Measurements from ENCODE around the gene CLK3. TPM values are rescaled to one million over a fixed set of nuclear protein-coding genes. Genes with fewer than 3 reads are reported as not detected.

Gene CLK3
- total and polyA plus RNA-seq, 2 donors (not counting 1 experiment from before 2014, with no cell fraction given): 176 to 350 TPM

DNA sequence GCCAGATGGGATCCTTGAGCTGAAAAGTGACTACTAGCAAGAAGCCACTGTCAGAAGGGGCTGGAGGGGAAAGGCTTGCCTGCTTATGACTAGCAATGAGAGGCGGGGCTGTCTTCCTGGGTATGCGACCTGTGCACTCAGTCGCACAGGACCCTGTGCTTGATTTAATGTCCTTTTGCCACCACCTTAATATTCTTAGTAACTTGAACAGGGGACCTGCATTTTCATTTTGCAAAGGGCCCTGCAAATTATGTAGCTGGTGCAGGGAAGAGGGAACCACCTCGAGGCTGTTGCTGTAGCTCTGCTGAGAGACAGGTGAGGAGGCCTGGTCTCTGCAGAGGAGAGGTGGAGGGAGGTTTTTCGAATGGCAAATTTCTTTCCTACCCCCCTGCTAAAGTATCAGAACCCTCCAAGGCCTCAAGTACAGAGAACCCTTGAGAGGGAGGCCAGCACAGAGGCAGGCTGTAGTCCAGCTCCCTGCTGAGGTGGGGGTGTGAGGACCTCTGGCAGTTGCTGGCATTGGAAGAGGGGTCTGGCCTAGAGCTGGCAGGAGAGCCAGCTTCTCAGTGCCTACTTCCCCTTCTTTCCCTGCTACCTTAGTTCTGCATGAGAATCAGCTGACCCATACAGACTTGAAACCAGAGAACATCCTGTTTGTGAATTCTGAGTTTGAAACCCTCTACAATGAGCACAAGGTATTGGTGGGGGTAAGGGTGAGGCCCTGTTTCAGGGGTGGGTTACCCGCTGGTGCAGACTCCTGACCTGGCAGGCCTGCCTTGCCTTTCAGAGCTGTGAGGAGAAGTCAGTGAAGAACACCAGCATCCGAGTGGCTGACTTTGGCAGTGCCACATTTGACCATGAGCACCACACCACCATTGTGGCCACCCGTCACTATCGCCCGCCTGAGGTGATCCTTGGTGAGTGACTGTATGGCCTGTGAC lies 11.4 kb downstream of the CLK3 start:
- no peaks in the 10 kb centered on the region for H3K27me3 Mint-ChIP-seq
- Histone ChIP-seq H3K4me3 (ENCODE audit: control extremely low read depth in 1 of 5, extremely low read depth in 1 of 5, insufficient read depth in 1 of 5, low read depth in 2 of 5, low read length in 4 of 5) (no peak overlapping the region), H2AFZ (ENCODE audit: insufficient read depth, low read depth, low read length, poor library complexity, severe bottlenecking) (no peak overlapping the region), H3K79me2 (ENCODE audit: control insufficient read depth, insufficient read depth, low read length) (peaks cover 34% of the 10 kb centered on the region), H3K27me3 (replicated peaks in 1 of 4; ENCODE audit: control extremely low read depth in 1 of 4, control insufficient read depth in 3 of 4, insufficient read depth in 4 of 4, low read length in 3 of 4) (no peaks in the 10 kb centered on the region), H3K4me1 (ENCODE audit: control insufficient read depth in 2 of 2, insufficient read depth in 2 of 2, low read length in 2 of 2) (peaks cover 50 to 75% of the 10 kb centered on the region in 2 donors), H3K9ac (ENCODE audit: low read length) (no peak overlapping the region), H3K36me3 (replicated peaks in 1 of 2; ENCODE audit: control extremely low read depth in 1 of 2, control insufficient read depth in 1 of 2, extremely low read depth in 1 of 2, insufficient read depth in 2 of 2, low read length in 1 of 2) (peaks cover 1 to 90% of the 10 kb centered on the region in 2 experiments), H3K4me2 (replicated peaks; ENCODE audit: low read depth, low read length, poor library complexity, severe bottlenecking) (peak overlapping the region; percentile 61), H4K20me1 (ENCODE audit: control insufficient read depth, insufficient read depth, low read length, poor library complexity, severe bottlenecking) (peaks cover 81% of the 10 kb centered on the region), H3K9me3 (ENCODE audit: control extremely low read depth in 1 of 3, control insufficient read depth in 2 of 3, insufficient read depth in 1 of 3, low read length in 2 of 3) (no peaks in the 10 kb centered on the region), H3K27ac (ENCODE audit: low read length in 2 of 2) (peak overlapping the region; percentile 61 to 77)
- POLR2A ChIA-PET: interaction anchor here (0.5 to 1.8 kb wide), 4 partner anchors 9 to 859 kb away, joined by 3 to 5 read pairs (median 4); partner anchors contain the start of genes CLK3 and SIN3A
- H3K9me3 Mint-ChIP-seq (ENCODE audit: insufficient read depth): no peaks in the 10 kb centered on the region
- ATAC-seq (ENCODE audit: low read depth): peak; percentile 64
- H3K27ac Mint-ChIP-seq: peak overlapping the region; percentile 96
- H3K4me1 Mint-ChIP-seq: peaks cover 63% of the 10 kb centered on the region
- DNase-seq: peak; percentile 79
- peak overlapping the region; percentile 77 for H3K4me3 Mint-ChIP-seq
- intact Hi-C loops (cut with micrococcal nuclease): no loop called here
- CTCF ChIA-PET: interaction anchor here (0.7 to 23.4 kb wide), 9 partner anchors 6 to 324 kb away, joined by 3 to 596 read pairs (median 5); partner anchors contain the start of genes CLK3 and CSK
- no peak for TF ChIP-seq EZH2 (IDR thresholded peaks at IDR 0.05; ENCODE audit: borderline replicate concordance, insufficient read depth, low read depth, low read length, poor library complexity, severe bottlenecking)
- no peak for TF ChIP-seq CTCF (IDR thresholded peaks at IDR 0.05)
- WGBS (ENCODE audit: insufficient coverage): 64% methylated on average over 4 of the region's 10 CpGs
